ENCODE results near the gene CDK5RAP2.

GRCh38 chr9:120557205-120557604, 22.8 kb downstream of the CDK5RAP2 start:
- TF ChIP-seq CTCF (optimal IDR thresholded peaks at IDR 0.05 in 1 of 3, IDR thresholded peaks at IDR 0.05 in 1 of 3, conservative IDR thresholded peaks at IDR 0.05 in 1 of 3; ENCODE audit: extremely low read depth in 1 of 3, insufficient read depth in 2 of 3, low read length in 3 of 3) (no peak), EZH2 (IDR thresholded peaks at IDR 0.05; ENCODE audit: low read length) (no peak)
